OCI-LY7 (cell line): ENCODE results near the gene B4GALNT4. TPM values are rescaled to one million over a fixed set of nuclear protein-coding genes. Genes with fewer than 3 reads are reported as not detected.
"Not testable (repeated sequence)": the region's sequence is repeated elsewhere in the genome, so short reads cannot be mapped to it uniquely, and the experiment has no call there.

Experiments used
- BruUV-seq: library from RNA; stranded (reverse); fragments of 400-500 nt; replicated peaks from 2 replicates; lab custom pipeline; 2021; lab: Mats Ljungman, UMichigan
- CTCF ChIA-PET: fragments of 300-600 bp; sonication (Branson Sonifier 250); formaldehyde crosslinking; loops from one replicate; lab custom pipeline; 2022; ENCODE audit warnings: antibody characterized with exemption; ENCODE audit not compliant: unreplicated experiment; lab: Charles Lee
- POLR2A ChIA-PET: fragments of 300-600 bp; sonication (Branson Sonifier 250); formaldehyde crosslinking; loops from one replicate; lab custom pipeline; 2022; ENCODE audit warnings: antibody characterized with exemption; lab: Charles Lee
- DNase-seq: peaks from one replicate; pipeline ENCODE4 v3.0.0-alpha.2; 2015; ENCODE audit warnings: low spot score
- H2AFZ ChIP-seq: fragments of 200-600 bp; sonication (generic), shearing (Covaris generic); 2 replicates; pipeline ENCODE4 v1.6.1; 2014; ENCODE audit warnings: mild to moderate bottlenecking, antibody characterized with exemption, low read length, moderate library complexity
- H3K27ac ChIP-seq: fragments of 200-600 bp; sonication (generic); 2 replicates; pipeline ENCODE4 v1.5.1; 2014; ENCODE audit warnings: mixed run types, low read depth, mild to moderate bottlenecking, moderate library complexity, low read length, inconsistent platforms; ENCODE audit not compliant: poor library complexity, severe bottlenecking
- H3K36me3 ChIP-seq: fragments of 200-600 bp; sonication (generic); 2 replicates; pipeline ENCODE4 v1.6.1; 2014; ENCODE audit warnings: mild to moderate bottlenecking, antibody characterized with exemption, low read length, moderate library complexity, mixed read lengths; ENCODE audit not compliant: insufficient read depth
- H3K4me1 ChIP-seq: fragments of 200-600 bp; sonication (generic); 2 replicates; pipeline ENCODE4 v1.5.1; 2014; ENCODE audit warnings: mild to moderate bottlenecking, low read length; ENCODE audit not compliant: insufficient read depth, poor library complexity, severe bottlenecking
- H3K4me2 ChIP-seq: fragments of 200-600 bp; sonication (generic); 2 replicates; pipeline ENCODE4 v1.6.1; 2014; ENCODE audit warnings: mild to moderate bottlenecking, low read length
- H3K4me3 ChIP-seq: fragments of 200-600 bp; sonication (generic); 2 replicates; pipeline ENCODE4 v1.5.1; 2014; ENCODE audit warnings: mild to moderate bottlenecking, low read depth, low read length; ENCODE audit not compliant: poor library complexity, severe bottlenecking
- H3K79me2 ChIP-seq: fragments of 200-600 bp; sonication (generic); 2 replicates; pipeline ENCODE4 v1.6.1; 2016; ENCODE audit warnings: low read depth, mild to moderate bottlenecking, low read length, moderate library complexity, mixed read lengths; ENCODE audit not compliant: insufficient read depth
- H3K9me2 ChIP-seq: fragments of 200-600 bp; sonication (generic); 2 replicates; pipeline ENCODE4 v1.6.1; 2016; ENCODE audit warnings: mild to moderate bottlenecking, low read length, mixed read lengths; ENCODE audit not compliant: insufficient read depth
- H3K9me3 ChIP-seq: fragments of 200-600 bp; sonication (generic); 2 replicates; pipeline ENCODE4 v1.6.1; 2014; ENCODE audit warnings: mild to moderate bottlenecking, mixed run types, low read length, mixed read lengths
- H4K20me1 ChIP-seq: fragments of 200-600 bp; sonication (generic); 2 replicates; pipeline ENCODE4 v1.6.1; 2014; ENCODE audit warnings: mild to moderate bottlenecking, antibody characterized with exemption, low read length, moderate library complexity, mixed read lengths; ENCODE audit not compliant: insufficient read depth
- EZH2phosphoT487 ChIP-seq: fragments of 200-600 bp; sonication (generic); IDR thresholded peaks from 2 replicates; pipeline ENCODE4 v1.6.1; 2018; ENCODE audit warnings: low read depth, borderline replicate concordance, mild to moderate bottlenecking, mixed run types, antibody characterized with exemption, low read length, moderate library complexity, mixed read lengths
- intact Hi-C: fragments of 100-400 bp; cut with micrococcal nuclease; formaldehyde crosslinking; loops from one replicate; pipeline ENCODE4 v1.10.0; 2022; ENCODE audit not compliant: unreplicated experiment
- total RNA-seq, 2 experiments: library from RNA; depleted of rRNA in 1 of 2; stranded (reverse); fragments of >200 nt in 1 of 2; shearing (Covaris generic) in 1 of 2; gene quantifications; 2 replicates each; pipeline ENCODE4 v1.2.3, GENCODE V29; 2014 to 2022
- TF ChIP-seq, protein P1 (sequence below): fragments of 200-600 bp; sonication (generic); conservative IDR thresholded peaks from 2 replicates; pipeline ENCODE4 v1.5.1; 2014; ENCODE audit warnings: mild to moderate bottlenecking, antibody characterized with exemption, low read length, moderate library complexity, mixed read lengths

B4GALNT4 gene
- total RNA-seq, 2 experiments from 2014 or later: not detected

DNA sequence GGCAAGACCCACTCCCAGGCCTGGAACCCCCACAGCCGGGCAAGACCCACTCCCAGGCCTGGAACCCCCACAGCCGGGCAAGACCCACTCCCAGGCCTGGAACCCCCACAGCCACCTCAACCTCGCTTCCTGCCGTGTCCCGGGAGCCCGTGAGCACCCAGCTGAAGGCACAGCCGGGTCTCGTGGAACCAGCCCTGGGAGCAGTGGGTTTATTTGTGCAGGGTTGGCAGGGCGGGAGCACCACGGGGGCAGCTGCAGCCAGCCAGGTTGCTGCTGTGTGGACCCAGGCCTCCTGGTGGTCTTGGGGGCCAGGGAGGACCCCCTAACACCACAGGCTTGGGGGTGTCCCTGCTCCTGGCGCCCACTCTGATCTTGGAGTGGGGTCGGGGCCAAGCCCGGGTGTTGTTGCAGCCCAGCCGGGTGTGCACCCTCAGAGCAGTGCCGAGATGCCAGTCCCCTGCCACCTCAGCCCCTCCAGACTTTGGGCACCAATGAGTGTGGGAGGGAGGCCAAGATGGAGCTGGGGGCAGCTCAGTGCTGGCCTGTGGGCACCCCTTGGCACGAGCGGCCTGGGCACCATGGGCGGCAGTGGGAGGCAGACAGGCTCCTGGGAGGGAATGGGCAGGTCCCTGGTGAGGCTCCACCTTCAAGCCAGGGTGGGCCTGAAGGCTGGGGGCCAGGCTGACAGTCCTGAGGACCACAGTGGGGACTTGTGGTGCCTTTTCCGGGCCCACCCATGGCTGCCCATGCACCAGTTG is 16.5 kb downstream of the B4GALNT4 start:
- Histone ChIP-seq H3K27ac (no peak overlapping the region), H3K9me3 (no peaks in the 10 kb centered on the region), H4K20me1 (no peaks in the 10 kb centered on the region), H2AFZ (no peak overlapping the region), H3K4me3 (no peak overlapping the region), H3K79me2 (no peaks in the 10 kb centered on the region), H3K4me2 (no peak overlapping the region), H3K4me1 (no peaks in the 10 kb centered on the region), H3K9me2 (no peaks in the 10 kb centered on the region), H3K36me3 (no peaks in the 10 kb centered on the region)
- POLR2A ChIA-PET: no interaction called here
- CTCF ChIA-PET: no interaction called here
- intact Hi-C loops: no loop called here
- no TSS peak for BruUV-seq
- no peak for DNase-seq
- TF ChIP-seq, protein P1, sequence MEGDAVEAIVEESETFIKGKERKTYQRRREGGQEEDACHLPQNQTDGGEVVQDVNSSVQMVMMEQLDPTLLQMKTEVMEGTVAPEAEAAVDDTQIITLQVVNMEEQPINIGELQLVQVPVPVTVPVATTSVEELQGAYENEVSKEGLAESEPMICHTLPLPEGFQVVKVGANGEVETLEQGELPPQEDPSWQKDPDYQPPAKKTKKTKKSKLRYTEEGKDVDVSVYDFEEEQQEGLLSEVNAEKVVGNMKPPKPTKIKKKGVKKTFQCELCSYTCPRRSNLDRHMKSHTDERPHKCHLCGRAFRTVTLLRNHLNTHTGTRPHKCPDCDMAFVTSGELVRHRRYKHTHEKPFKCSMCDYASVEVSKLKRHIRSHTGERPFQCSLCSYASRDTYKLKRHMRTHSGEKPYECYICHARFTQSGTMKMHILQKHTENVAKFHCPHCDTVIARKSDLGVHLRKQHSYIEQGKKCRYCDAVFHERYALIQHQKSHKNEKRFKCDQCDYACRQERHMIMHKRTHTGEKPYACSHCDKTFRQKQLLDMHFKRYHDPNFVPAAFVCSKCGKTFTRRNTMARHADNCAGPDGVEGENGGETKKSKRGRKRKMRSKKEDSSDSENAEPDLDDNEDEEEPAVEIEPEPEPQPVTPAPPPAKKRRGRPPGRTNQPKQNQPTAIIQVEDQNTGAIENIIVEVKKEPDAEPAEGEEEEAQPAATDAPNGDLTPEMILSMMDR: no peak
- TF ChIP-seq EZH2phosphoT487: no peak

- Histone ChIP-seq H4K20me1 (no peaks in the 10 kb centered on the region), H3K79me2 (no peaks in the 10 kb centered on the region), H2AFZ (no peak overlapping the region), H3K4me3 (no peak overlapping the region), H3K9me3 (no peaks in the 10 kb centered on the region), H3K9me2 (no peaks in the 10 kb centered on the region), H3K4me2 (no peak overlapping the region), H3K4me1 (no peaks in the 10 kb centered on the region), H3K27ac (no peak overlapping the region), H3K36me3 (no peaks in the 10 kb centered on the region)
- no peak for DNase-seq
- intact Hi-C loops: no loop called here
- no TSS peak for BruUV-seq
- POLR2A ChIA-PET: no interaction called here
- CTCF ChIA-PET: no interaction called here
- TF ChIP-seq, protein P1: no peak
- no peak for TF ChIP-seq EZH2phosphoT487
These were observed 17.2 kb downstream of the B4GALNT4 start for GRCh38 chr11:386483-386882.

DNA sequence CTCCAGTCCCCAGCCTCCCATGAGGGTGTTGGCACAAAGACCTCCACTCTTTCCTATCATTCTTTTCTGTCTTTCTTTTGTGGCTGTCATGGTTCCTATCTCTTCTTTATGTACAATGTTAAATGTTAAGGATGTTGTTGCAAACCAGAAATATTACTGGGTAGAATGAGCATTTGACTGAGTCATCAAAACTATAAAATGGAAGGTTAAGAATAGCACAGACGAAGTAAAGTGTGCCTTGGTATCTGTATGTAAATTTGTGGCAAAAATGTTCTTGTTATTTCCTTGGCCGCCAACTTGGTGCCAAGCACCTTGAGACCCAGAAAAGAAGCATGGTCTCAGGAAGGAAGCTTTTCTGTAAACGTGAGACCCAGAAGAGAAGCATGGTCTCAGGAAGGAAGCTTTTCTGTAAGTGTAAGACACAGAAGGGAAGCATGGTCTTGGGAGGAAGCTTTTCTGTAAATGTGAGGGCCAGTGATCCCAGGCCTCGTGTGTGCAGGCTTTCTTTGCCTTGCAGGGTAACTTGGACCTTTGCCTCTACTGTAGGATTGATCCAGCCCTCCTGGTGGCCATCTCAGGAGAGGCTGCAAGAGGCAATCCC is 18.0 kb downstream of the B4GALNT4 start:
- ChIA-PET POLR2A (interaction anchor here (0.5 to 0.9 kb wide), 2 partner anchors 20 to 49 kb away, joined by 3 read pairs; no protein-coding TSS in a partner anchor), CTCF (no interaction called here)
- Histone ChIP-seq H3K9me3 (no peaks in the 10 kb centered on the region), H3K27ac (no peak overlapping the region), H4K20me1 (no peaks in the 10 kb centered on the region), H3K4me1 (no peaks in the 10 kb centered on the region), H3K4me3 (no peak overlapping the region), H3K4me2 (no peak overlapping the region), H3K9me2 (no peaks in the 10 kb centered on the region), H3K36me3 (no peaks in the 10 kb centered on the region), H2AFZ (no peak overlapping the region), H3K79me2 (no peaks in the 10 kb centered on the region)
- no TSS peak for BruUV-seq
- TF ChIP-seq, protein P1: no peak
- TF ChIP-seq EZH2phosphoT487: no peak
- DNase-seq: no peak
- intact Hi-C loops: no loop called here

DNA sequence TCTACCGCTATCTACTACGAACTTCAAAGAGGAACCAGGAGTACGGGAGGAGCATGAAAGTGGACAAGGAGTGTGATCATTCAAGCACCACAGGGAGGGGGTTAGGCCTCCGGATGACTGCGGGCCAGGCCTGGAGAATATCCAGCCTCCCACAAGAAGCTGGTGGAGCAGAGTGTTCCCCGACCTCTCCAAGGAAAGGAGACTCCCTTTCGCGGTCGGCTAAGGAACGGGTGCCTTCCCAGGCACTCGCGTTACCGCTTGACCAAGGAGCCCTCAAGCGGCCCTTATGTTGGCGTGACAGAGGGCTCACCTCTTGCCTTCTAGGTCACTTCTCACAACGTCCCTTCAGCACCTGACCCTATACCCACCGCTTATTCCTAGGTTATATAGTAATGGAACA is 20.1 kb downstream of the B4GALNT4 start:
- BruUV-seq, H3K36me3 ChIP-seq, DNase-seq, intact Hi-C loops, H3K4me1 ChIP-seq, H3K27ac ChIP-seq, CTCF ChIA-PET, H3K4me2 ChIP-seq, H2AFZ ChIP-seq, H3K9me2 ChIP-seq, H3K79me2 ChIP-seq, H4K20me1 ChIP-seq, H3K9me3 ChIP-seq, POLR2A ChIA-PET, H3K4me3 ChIP-seq: not testable (repeated sequence)
